Activated gamma-delta T cell treated with Interleukin-2 at 50 U/mL for 16 hours (primary cell): ENCODE data around the gene SCLY.
"Not testable (repeated sequence)": the region's sequence is repeated elsewhere in the genome, so short reads cannot be mapped to it uniquely, and the experiment has no call there.

Experiments
- DNase-seq: peaks from one replicate; pipeline ENCODE4 v3.0.0-alpha.2; 2020

The SCLY gene

GRCh38 chr2:238040918-238041317, 19.9 kb upstream of the SCLY start:
- DNase-seq, result no peak

- no peak for DNase-seq
Measured at GRCh38 chr2:238042090-238042489, 18.7 kb upstream of the SCLY start.

- no peak for DNase-seq
Measured at GRCh38 chr2:238042849-238043584, 17.8 kb upstream of the SCLY start.

- no peak for DNase-seq
Measured at GRCh38 chr2:238043851-238044250, 16.9 kb upstream of the SCLY start.

- no peak for DNase-seq
Measured at GRCh38 chr2:238045575-238045974, 15.2 kb upstream of the SCLY start.

- no peak for DNase-seq
Measured at GRCh38 chr2:238046725-238047270, 14.0 kb upstream of the SCLY start.

- no peak for DNase-seq
Measured at GRCh38 chr2:238053191-238053776, 7.5 kb upstream of the SCLY start.

GRCh38 chr2:238055841-238056240, 5.0 kb upstream of the SCLY start:
- DNase-seq, result no peak

GRCh38 chr2:238057696-238058575, 2.9 kb upstream of the SCLY start:
- not testable (repeated sequence) for DNase-seq

- no peak for DNase-seq
Measured at GRCh38 chr2:238059505-238059904, 1.3 kb upstream of the SCLY start.

GRCh38 chr2:238060096-238060541, 682 bp upstream of the SCLY start:
- no peak for DNase-seq

- DNase-seq, result peak; percentile 16
Measured at GRCh38 chr2:238061315-238062202, 758 bp downstream of the SCLY start.

GRCh38 chr2:238063414-238064189, 2.8 kb downstream of the SCLY start:
- no peak for DNase-seq

- DNase-seq, result no peak
Measured at GRCh38 chr2:238064376-238064775, 3.6 kb downstream of the SCLY start.

GRCh38 chr2:238065071-238065846, 4.5 kb downstream of the SCLY start:
- no peak for DNase-seq

- DNase-seq, result no peak
Measured at GRCh38 chr2:238066218-238066617, 5.4 kb downstream of the SCLY start.

- not testable (repeated sequence) for DNase-seq
Measured at GRCh38 chr2:238066718-238067117, 5.9 kb downstream of the SCLY start.

- DNase-seq, result no peak
Measured at GRCh38 chr2:238067939-238068338, 7.1 kb downstream of the SCLY start.

GRCh38 chr2:238069021-238069709, 8.4 kb downstream of the SCLY start:
- no peak for DNase-seq

- DNase-seq, result no peak
Measured at GRCh38 chr2:238069877-238070276, 9.1 kb downstream of the SCLY start.
